K562 (cell line): ENCODE data around the gene DOCK3.

Source experiments
- CTCF ChIP-seq, 3 experiments: IDR thresholded peaks in 2 of 3; conservative IDR thresholded peaks in 1 of 3; 2 replicates each; pipeline ENCODE4 v1.5.1; 2011 to 2012; ENCODE audit warnings: low read length in 3 of 3, mild to moderate bottlenecking in 3 of 3, control low read depth in 2 of 3, improper control_type of control experiment in 1 of 3, inconsistent platforms in 1 of 3, low read depth in 1 of 3, mixed read lengths in 1 of 3, moderate library complexity in 1 of 3; ENCODE audit not compliant: insufficient read depth in 2 of 3
- EHMT2 ChIP-seq: fragments of 450-650 bp; IDR thresholded peaks from 2 replicates; pipeline ENCODE4 v1.6.1; 2018; ENCODE audit warnings: antibody characterized with exemption
- ELK3 ChIP-seq: fragments of 450-650 bp; formaldehyde crosslinking; IDR thresholded peaks from 2 replicates; pipeline ENCODE4 v1.4.0; 2020; ENCODE audit warnings: mild to moderate bottlenecking
- FOXA1 ChIP-seq: fragments of 450-650 bp; IDR thresholded peaks from 2 replicates; pipeline ENCODE4 v1.6.1; 2016; ENCODE audit warnings: mild to moderate bottlenecking, borderline replicate concordance
- KAT8 ChIP-seq: fragments of 450-650 bp; IDR thresholded peaks from 2 replicates; pipeline ENCODE4 v1.6.1; 2016; ENCODE audit warnings: low read depth, mild to moderate bottlenecking
- KDM2B ChIP-seq: fragments of 250-450 bp; sonication (Bioruptor Pico); IDR thresholded peaks from 2 replicates; pipeline ENCODE4 v1.8.0; 2021; ENCODE audit warnings: mild to moderate bottlenecking, moderate library complexity
- POLR2AphosphoS5 ChIP-seq: IDR thresholded peaks from 2 replicates; pipeline ENCODE4 v1.6.1; 2011; ENCODE audit warnings: mild to moderate bottlenecking, low read depth, low read length, moderate library complexity; ENCODE audit not compliant: control insufficient read depth, insufficient read depth
- RBM39 ChIP-seq: fragments of 200-400 bp; formaldehyde crosslinking; optimal IDR thresholded peaks from 2 replicates; pipeline ENCODE3; 2018; ENCODE audit warnings: low read depth, low read length
- ZFP91 ChIP-seq: sonication (generic); formaldehyde crosslinking; IDR thresholded peaks from 2 replicates; pipeline ENCODE4 v1.8.0; 2022; ENCODE audit warnings: mild to moderate bottlenecking, missing genetic modification reagents
- ZKSCAN1 ChIP-seq: fragments of 150-350 bp; IDR thresholded peaks from 2 replicates; pipeline ENCODE4 v1.6.1; 2016; ENCODE audit warnings: low read depth, low read length

- TF ChIP-seq ZFP91 (CRISPR knock-in tag) = no peak
- no peak for TF ChIP-seq RBM39
- no peak for TF ChIP-seq ELK3
- TF ChIP-seq POLR2AphosphoS5 = no peak
- no peak for TF ChIP-seq KDM2B (CRISPR knock-in tag)
- no peak for TF ChIP-seq FOXA1
- no peak for TF ChIP-seq ZKSCAN1
- TF ChIP-seq CTCF (IDR thresholded peaks at IDR 0.05 in 2 of 3, conservative IDR thresholded peaks at IDR 0.05 in 1 of 3; ENCODE audit: insufficient read depth in 2 of 3, low read depth in 1 of 3, low read length in 3 of 3) = peak; percentile 36 to 40 (median 38); a peak in 4 of 6 replicates
- no peak for TF ChIP-seq KAT8
- no peak for TF ChIP-seq EHMT2
Measured at GRCh38 chr3:50627407-50628051, 47.2 kb upstream of the DOCK3 start.
